PC-9 (cell line): ENCODE data around the gene ADGRF1.

Source experiments
- EZH2 ChIP-seq: fragments of 200-600 bp; sonication (generic); IDR thresholded peaks from 2 replicates; pipeline ENCODE4 v1.8.0; 2017; ENCODE audit warnings: antibody characterized with exemption, low read depth
- TF ChIP-seq, protein P1 (sequence below): fragments of 200-600 bp; sonication (generic); conservative IDR thresholded peaks from 2 replicates; pipeline ENCODE4 v1.6.1; 2017; ENCODE audit warnings: mixed run types, antibody characterized with exemption, mild to moderate bottlenecking, moderate library complexity

DNA sequence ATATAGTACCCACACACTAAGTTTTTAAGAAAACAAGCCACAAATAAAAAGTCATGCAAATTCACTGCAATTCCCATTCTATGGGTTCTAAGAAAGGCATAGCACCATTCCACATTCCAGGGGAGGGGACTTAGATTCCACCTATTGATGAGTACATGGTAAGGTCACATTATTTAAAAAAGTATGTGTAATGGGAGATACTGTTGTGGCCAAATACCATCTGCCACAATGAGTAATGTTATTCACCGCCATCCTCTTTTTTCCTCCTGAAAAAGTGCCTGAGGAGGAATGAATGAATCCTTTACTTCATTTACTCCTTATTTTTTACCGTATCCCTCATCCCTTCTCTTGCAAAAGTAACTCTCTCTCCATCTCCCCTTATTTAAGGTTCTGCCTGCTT, 27.0 kb upstream of the ADGRF1 start:
- TF ChIP-seq, protein P1, sequence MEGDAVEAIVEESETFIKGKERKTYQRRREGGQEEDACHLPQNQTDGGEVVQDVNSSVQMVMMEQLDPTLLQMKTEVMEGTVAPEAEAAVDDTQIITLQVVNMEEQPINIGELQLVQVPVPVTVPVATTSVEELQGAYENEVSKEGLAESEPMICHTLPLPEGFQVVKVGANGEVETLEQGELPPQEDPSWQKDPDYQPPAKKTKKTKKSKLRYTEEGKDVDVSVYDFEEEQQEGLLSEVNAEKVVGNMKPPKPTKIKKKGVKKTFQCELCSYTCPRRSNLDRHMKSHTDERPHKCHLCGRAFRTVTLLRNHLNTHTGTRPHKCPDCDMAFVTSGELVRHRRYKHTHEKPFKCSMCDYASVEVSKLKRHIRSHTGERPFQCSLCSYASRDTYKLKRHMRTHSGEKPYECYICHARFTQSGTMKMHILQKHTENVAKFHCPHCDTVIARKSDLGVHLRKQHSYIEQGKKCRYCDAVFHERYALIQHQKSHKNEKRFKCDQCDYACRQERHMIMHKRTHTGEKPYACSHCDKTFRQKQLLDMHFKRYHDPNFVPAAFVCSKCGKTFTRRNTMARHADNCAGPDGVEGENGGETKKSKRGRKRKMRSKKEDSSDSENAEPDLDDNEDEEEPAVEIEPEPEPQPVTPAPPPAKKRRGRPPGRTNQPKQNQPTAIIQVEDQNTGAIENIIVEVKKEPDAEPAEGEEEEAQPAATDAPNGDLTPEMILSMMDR, result no peak
- TF ChIP-seq EZH2, result no peak
